ENCODE results near the gene KIRREL1. TPM values are rescaled to one million over a fixed set of nuclear protein-coding genes. Genes with fewer than 3 reads are reported as not detected.

The KIRREL1 gene
- total RNA-seq, 1 experiment from 2014 or later = 30.5 TPM

GRCh38 chr1:157982136-157982535 lies 11.3 kb upstream of the KIRREL1 start:
- Histone ChIP-seq H3T11ph (ENCODE audit: low read length) (no peak overlapping the region), H3K4ac (ENCODE audit: low read depth, low read length) (no peak overlapping the region), H3K79me2 (ENCODE audit: insufficient read depth, low read length) (no peaks in the 10 kb centered on the region), H4K8ac (replicated peaks; ENCODE audit: insufficient read length, low read depth, low read length) (no peak overlapping the region), H3K27ac (ENCODE audit: insufficient read length, low read depth, low read length) (no peak overlapping the region), H4K20me1 (ENCODE audit: control insufficient read depth, insufficient read depth, insufficient read length) (no peaks in the 10 kb centered on the region), H2BK15ac (ENCODE audit: low read depth, low read length) (no peak overlapping the region), H3K23me2 (ENCODE audit: insufficient read length, low read depth, low read length, poor library complexity, severe bottlenecking) (no peaks in the 10 kb centered on the region), H3K9me3 (ENCODE audit: control insufficient read depth, low read depth, low read length) (no peaks in the 10 kb centered on the region), H2AK5ac (ENCODE audit: insufficient read length, low read length) (no peak overlapping the region), H3K4me2 (ENCODE audit: insufficient read depth, insufficient read length, low read length) (no peak overlapping the region), H2BK120ac (ENCODE audit: low read depth, low read length, poor library complexity, severe bottlenecking) (no peak overlapping the region), H2BK5ac (ENCODE audit: insufficient read length, low read length) (no peak overlapping the region), H4K91ac (ENCODE audit: insufficient read length, low read depth, low read length) (no peak overlapping the region), H4K5ac (ENCODE audit: insufficient read length, low read depth, low read length) (no peak overlapping the region), H3K18ac (ENCODE audit: insufficient read length, low read depth, low read length) (no peak overlapping the region), H3K79me1 (ENCODE audit: insufficient read depth, low read depth, low read length, poor library complexity, severe bottlenecking) (no peaks in the 10 kb centered on the region), H3K14ac (ENCODE audit: insufficient read depth, low read length) (no peak overlapping the region), H2BK20ac (ENCODE audit: low read depth, low read length, poor library complexity, severe bottlenecking) (no peak overlapping the region), H3K27me3 (ENCODE audit: insufficient read depth, low read length) (no peaks in the 10 kb centered on the region), H3K4me1 (ENCODE audit: insufficient read depth, low read length) (peaks cover 13% of the 10 kb centered on the region), H2BK12ac (ENCODE audit: insufficient read length, low read depth, low read length) (no peak overlapping the region), H3K56ac (ENCODE audit: insufficient read length, low read depth, low read length) (no peak overlapping the region), H3K9ac (ENCODE audit: extremely low read depth, insufficient read length, low read length) (no peak overlapping the region), H3K23ac (ENCODE audit: insufficient read length, low read depth, low read length) (no peak overlapping the region), H2AFZ (ENCODE audit: low read length) (no peak overlapping the region)
- TF ChIP-seq CTCF (conservative IDR thresholded peaks at IDR 0.05) = no peak
- no CpG with 5 or more reads among the region's 2 CpGs for WGBS (ENCODE audit: extremely low coverage, insufficient read length, low lambda C conversion rate)
- no peak overlapping the region for H3K27ac Mint-ChIP-seq
- no peaks in the 10 kb centered on the region for H3K27me3 Mint-ChIP-seq (ENCODE audit: low read depth)
- DNase-seq = no peak
- peaks cover 39 to 49% of the 10 kb centered on the region in 2 experiments for H3K4me1 Mint-ChIP-seq
- no peaks in the 10 kb centered on the region for H3K36me3 Mint-ChIP-seq (ENCODE audit: insufficient read depth in 1 of 3, low read depth in 3 of 3)
- H3K4me3 Mint-ChIP-seq = no peak overlapping the region
- no peaks in the 10 kb centered on the region for H3K9me3 Mint-ChIP-seq

Data from H9 (cell line).